ENCODE measurements around the gene TMEM106B. TPM values are rescaled to one million over a fixed set of nuclear protein-coding genes. Genes with fewer than 3 reads are reported as not detected.

TMEM106B gene
- total RNA-seq, 4 donors from 2014 or later, result 31.4 to 57.5 (median 35.7) TPM

DNA sequence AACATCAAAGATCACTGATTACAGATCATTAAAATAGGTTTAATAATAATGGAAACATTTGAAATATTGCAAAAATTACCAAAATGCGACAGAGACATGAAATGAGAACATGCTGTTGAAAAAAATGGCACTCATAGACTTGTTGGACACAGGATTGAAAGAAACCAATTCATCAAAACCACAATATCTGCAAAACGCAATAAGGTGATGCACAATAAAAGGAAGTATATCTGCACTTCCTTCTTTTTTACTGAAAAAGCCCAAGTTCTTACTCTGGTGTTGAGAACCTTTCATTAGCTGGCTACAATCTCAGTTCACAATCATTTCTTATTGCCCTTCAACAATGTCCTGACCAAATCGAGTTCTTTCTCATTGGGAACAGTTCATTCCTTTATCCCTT is 28.7 kb downstream of the TMEM106B start:
- no peaks in the 10 kb centered on the region for H3K4me1 ChIP-seq
- H3K9me3 ChIP-seq, result no peaks in the 10 kb centered on the region
- TF ChIP-seq, protein P1, sequence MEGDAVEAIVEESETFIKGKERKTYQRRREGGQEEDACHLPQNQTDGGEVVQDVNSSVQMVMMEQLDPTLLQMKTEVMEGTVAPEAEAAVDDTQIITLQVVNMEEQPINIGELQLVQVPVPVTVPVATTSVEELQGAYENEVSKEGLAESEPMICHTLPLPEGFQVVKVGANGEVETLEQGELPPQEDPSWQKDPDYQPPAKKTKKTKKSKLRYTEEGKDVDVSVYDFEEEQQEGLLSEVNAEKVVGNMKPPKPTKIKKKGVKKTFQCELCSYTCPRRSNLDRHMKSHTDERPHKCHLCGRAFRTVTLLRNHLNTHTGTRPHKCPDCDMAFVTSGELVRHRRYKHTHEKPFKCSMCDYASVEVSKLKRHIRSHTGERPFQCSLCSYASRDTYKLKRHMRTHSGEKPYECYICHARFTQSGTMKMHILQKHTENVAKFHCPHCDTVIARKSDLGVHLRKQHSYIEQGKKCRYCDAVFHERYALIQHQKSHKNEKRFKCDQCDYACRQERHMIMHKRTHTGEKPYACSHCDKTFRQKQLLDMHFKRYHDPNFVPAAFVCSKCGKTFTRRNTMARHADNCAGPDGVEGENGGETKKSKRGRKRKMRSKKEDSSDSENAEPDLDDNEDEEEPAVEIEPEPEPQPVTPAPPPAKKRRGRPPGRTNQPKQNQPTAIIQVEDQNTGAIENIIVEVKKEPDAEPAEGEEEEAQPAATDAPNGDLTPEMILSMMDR (IDR thresholded peaks at IDR 0.05), result no peak
- no peak for TF ChIP-seq POLR2AphosphoS5 (IDR thresholded peaks at IDR 0.05)
- TF ChIP-seq POLR2A (IDR thresholded peaks at IDR 0.05), result no peak
- no peak for TF ChIP-seq EP300 (IDR thresholded peaks at IDR 0.05)
- peaks cover 10% of the 10 kb centered on the region for H3K36me3 ChIP-seq
- 82% methylated on average over 3 of the region's 3 CpGs for WGBS
- no peaks in the 10 kb centered on the region for H3K27me3 ChIP-seq
- no peak overlapping the region for H3K4me3 ChIP-seq
- no peak overlapping the region for H3K27ac ChIP-seq
- DNase-seq (ENCODE audit: low spot score in 2 of 2), result no peak

DNA sequence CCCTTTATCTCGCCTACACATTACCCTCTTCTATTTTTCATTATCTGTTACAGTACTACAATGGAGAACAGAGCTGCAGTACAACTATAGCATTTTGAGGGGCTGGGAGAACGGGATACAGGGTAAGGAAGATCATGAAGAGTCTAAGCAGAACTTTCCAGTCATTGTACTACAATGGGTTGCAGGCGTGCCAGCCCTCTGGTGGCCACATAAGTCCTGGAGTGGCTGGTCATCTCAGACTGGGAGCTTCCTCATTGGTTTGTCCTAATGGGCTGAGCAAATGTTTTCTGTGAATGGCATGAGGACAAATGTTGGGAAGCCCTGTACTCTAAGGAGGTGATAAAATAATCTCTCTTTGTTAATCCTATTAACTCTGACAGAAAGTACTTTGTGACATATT is 33.0 kb downstream of the TMEM106B start:
- 80% methylated on average over 3 of the region's 3 CpGs for WGBS
- TF ChIP-seq POLR2A (IDR thresholded peaks at IDR 0.05), result no peak
- no peak for TF ChIP-seq EP300 (IDR thresholded peaks at IDR 0.05)
- no peak for TF ChIP-seq POLR2AphosphoS5 (IDR thresholded peaks at IDR 0.05)
- TF ChIP-seq, protein P1 (IDR thresholded peaks at IDR 0.05), result no peak

DNA sequence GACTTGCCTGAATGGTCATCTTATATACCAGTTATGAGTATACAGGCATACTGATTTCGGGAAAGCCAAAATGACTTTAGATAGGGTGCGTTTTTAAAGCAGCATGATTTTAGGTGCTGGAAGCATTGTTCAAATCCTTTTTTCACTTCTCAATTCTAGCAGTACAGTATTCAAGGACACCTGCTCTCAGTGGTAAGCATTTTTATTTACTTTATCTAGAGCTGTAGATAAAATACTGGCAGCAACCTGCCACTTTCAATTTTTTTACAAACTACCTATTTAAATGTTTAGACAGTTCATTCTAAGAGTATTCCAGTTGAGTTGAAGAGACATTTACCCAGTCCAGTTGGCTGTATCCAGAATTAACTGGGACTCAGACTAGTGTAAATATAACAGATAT is 33.6 kb downstream of the TMEM106B start:
- no peaks in the 10 kb centered on the region for H3K27me3 ChIP-seq
- DNase-seq (ENCODE audit: low spot score in 2 of 2), result no peak
- WGBS, result 67% methylated on average over 2 of the region's 2 CpGs
- no peaks in the 10 kb centered on the region for H3K36me3 ChIP-seq
- no peak overlapping the region for H3K4me3 ChIP-seq
- H3K27ac ChIP-seq, result no peak overlapping the region
- H3K4me1 ChIP-seq, result no peaks in the 10 kb centered on the region
- TF ChIP-seq POLR2AphosphoS5 (IDR thresholded peaks at IDR 0.05) (no peak), EP300 (IDR thresholded peaks at IDR 0.05) (no peak), POLR2A (IDR thresholded peaks at IDR 0.05) (no peak)
- TF ChIP-seq, protein P1 (IDR thresholded peaks at IDR 0.05), result no peak
- no peaks in the 10 kb centered on the region for H3K9me3 ChIP-seq

More for the DNA sequence above, 33.0 kb downstream of the TMEM106B start:
- Histone ChIP-seq H3K4me3 (no peak overlapping the region), H3K4me1 (no peaks in the 10 kb centered on the region), H3K9me3 (no peaks in the 10 kb centered on the region), H3K27ac (no peak overlapping the region), H3K27me3 (no peaks in the 10 kb centered on the region), H3K36me3 (no peaks in the 10 kb centered on the region)
- DNase-seq (ENCODE audit: low spot score in 2 of 2), result no peak

DNA sequence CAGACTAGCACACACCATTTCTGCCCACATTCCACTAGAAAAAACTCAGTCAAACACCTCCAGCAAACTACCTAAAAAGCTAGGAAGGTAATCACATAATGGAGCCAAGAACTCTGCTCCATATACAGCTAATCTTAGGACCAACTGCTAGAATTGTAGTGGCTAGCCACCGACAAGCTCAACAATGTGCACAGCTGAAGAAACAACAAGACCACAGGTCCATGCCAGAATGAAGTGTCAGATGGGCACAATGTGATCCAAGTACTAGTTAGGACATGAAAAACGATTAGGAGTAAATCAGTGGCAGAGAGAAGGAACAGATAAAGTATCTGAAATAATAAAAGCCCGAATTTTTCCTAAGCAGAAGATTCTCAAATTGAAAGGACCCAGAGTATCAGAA is 38.6 kb downstream of the TMEM106B start:
- WGBS, result 69% methylated on average over 3 of the region's 3 CpGs
- no peak for DNase-seq (ENCODE audit: low spot score in 2 of 2)
- H3K4me3 ChIP-seq, result no peak overlapping the region
- no peaks in the 10 kb centered on the region for H3K27me3 ChIP-seq
- no peak for TF ChIP-seq EP300 (IDR thresholded peaks at IDR 0.05)
- TF ChIP-seq, protein P1 (IDR thresholded peaks at IDR 0.05), result no peak
- TF ChIP-seq POLR2A (IDR thresholded peaks at IDR 0.05), result no peak
- TF ChIP-seq POLR2AphosphoS5 (IDR thresholded peaks at IDR 0.05), result no peak
- H3K9me3 ChIP-seq, result no peaks in the 10 kb centered on the region
- H3K27ac ChIP-seq, result no peak overlapping the region
- H3K4me1 ChIP-seq, result no peaks in the 10 kb centered on the region
- no peaks in the 10 kb centered on the region for H3K36me3 ChIP-seq

DNA sequence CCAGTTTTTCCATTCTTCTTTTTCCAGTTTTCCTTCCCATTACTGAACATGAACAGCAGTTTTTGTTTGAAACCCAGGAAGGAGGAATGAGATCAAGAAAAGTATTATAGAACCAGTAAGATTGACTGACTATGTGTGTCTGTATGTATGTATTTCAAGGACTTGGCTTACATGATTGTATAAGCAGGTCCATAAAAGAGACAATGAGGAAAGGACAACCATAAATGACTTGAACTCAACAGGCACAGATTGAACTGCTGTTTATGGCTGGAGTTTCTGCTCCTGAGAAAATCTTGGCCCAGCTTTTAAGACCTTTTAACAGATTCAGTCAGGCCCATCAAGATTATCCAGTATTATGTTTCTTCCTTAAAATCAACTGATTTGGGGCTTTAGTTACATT is 39.1 kb downstream of the TMEM106B start:
- Histone ChIP-seq H3K4me3 (no peak overlapping the region), H3K27me3 (no peaks in the 10 kb centered on the region), H3K36me3 (no peaks in the 10 kb centered on the region), H3K27ac (no peak overlapping the region), H3K4me1 (no peaks in the 10 kb centered on the region), H3K9me3 (no peaks in the 10 kb centered on the region)
- no peak for DNase-seq (ENCODE audit: low spot score in 2 of 2)
- TF ChIP-seq, protein P1 (IDR thresholded peaks at IDR 0.05), result no peak
- TF ChIP-seq POLR2AphosphoS5 (IDR thresholded peaks at IDR 0.05) (no peak), EP300 (IDR thresholded peaks at IDR 0.05) (no peak), POLR2A (IDR thresholded peaks at IDR 0.05) (no peak)

Data from suprapubic skin (tissue), 4 donors.